Measurements from ENCODE around the gene RNH1.

RNH1 gene

GRCh38 chr11:535519-536454 is 28.7 kb upstream of the RNH1 start, which contains the start of gene HRAS:
Gene HRAS (minus strand): TSS chr11:535576.
- Histone ChIP-seq H3K4me2 (ENCODE audit: low read depth, low read length) (peak within 1 kb of the TSS; percentile 98), H3K79me2 (ENCODE audit: low read length) (peaks cover 18% of the 10 kb centered on the region), H3K27ac (ENCODE audit: low read length) (peak within 1 kb of the TSS; percentile 62; the same call in 1 of the 2 replicates), H3K9ac (ENCODE audit: low read length) (peak within 1 kb of the TSS; percentile 87), H3K27me3 (replicated peaks; ENCODE audit: insufficient read depth, low read length) (no peaks in the 10 kb centered on the region), H2AFZ (ENCODE audit: low read length) (peak within 1 kb of the TSS; percentile 80), H3K4me1 (ENCODE audit: low read length) (peaks cover 19% of the 10 kb centered on the region), H3F3A (ENCODE audit: insufficient read depth, low read length) (peaks cover 16% of the 10 kb centered on the region), H3K9me2 (replicated peaks; ENCODE audit: insufficient read depth, low read length) (no peaks in the 10 kb centered on the region), H3K4me3 (ENCODE audit: low read length) (peak within 1 kb of the TSS; percentile 83), H3K9me3 (replicated peaks; ENCODE audit: insufficient read depth, low read length) (no peaks in the 10 kb centered on the region), H4K20me1 (ENCODE audit: insufficient read depth, low read length) (no peaks in the 10 kb centered on the region), H3K36me3 (replicated peaks; ENCODE audit: insufficient read depth, low read length) (no peaks in the 10 kb centered on the region)
- peak; percentile 97 for DNase-seq
- TF ChIP-seq EZH2 (optimal IDR thresholded peaks at IDR 0.05; ENCODE audit: low read depth, low read length): no peak
- no peak for TF ChIP-seq EZH2phosphoT487 (IDR thresholded peaks at IDR 0.05; ENCODE audit: low read length)
- TF ChIP-seq CTCF (IDR thresholded peaks at IDR 0.05; ENCODE audit: low read length): no peak

GRCh38 chr11:535210-535518 is 28.1 kb upstream of the RNH1 start:
- Histone ChIP-seq H4K20me1 (ENCODE audit: insufficient read depth, low read length) (no peaks in the 10 kb centered on the region), H3K9me2 (replicated peaks; ENCODE audit: insufficient read depth, low read length) (no peaks in the 10 kb centered on the region), H3K79me2 (ENCODE audit: low read length) (peaks cover 18% of the 10 kb centered on the region), H2AFZ (ENCODE audit: low read length) (no peak overlapping the region), H3K4me2 (ENCODE audit: low read depth, low read length) (no peak overlapping the region), H3K4me1 (ENCODE audit: low read length) (peaks cover 19% of the 10 kb centered on the region), H3K27me3 (replicated peaks; ENCODE audit: insufficient read depth, low read length) (no peaks in the 10 kb centered on the region), H3K36me3 (replicated peaks; ENCODE audit: insufficient read depth, low read length) (no peaks in the 10 kb centered on the region), H3K27ac (ENCODE audit: low read length) (no peak overlapping the region; the same call in 1 of the 2 replicates), H3K4me3 (ENCODE audit: low read length) (peak overlapping the region; percentile 83; the same call in 1 of the 2 replicates), H3F3A (ENCODE audit: insufficient read depth, low read length) (peaks cover 16% of the 10 kb centered on the region), H3K9me3 (replicated peaks; ENCODE audit: insufficient read depth, low read length) (no peaks in the 10 kb centered on the region), H3K9ac (ENCODE audit: low read length) (no peak overlapping the region; the same call in 1 of the 2 replicates)
- no peak for TF ChIP-seq EZH2 (optimal IDR thresholded peaks at IDR 0.05; ENCODE audit: low read depth, low read length)
- no peak for TF ChIP-seq CTCF (IDR thresholded peaks at IDR 0.05; ENCODE audit: low read length)
- no peak for TF ChIP-seq EZH2phosphoT487 (IDR thresholded peaks at IDR 0.05; ENCODE audit: low read length)
- no peak for DNase-seq

- Histone ChIP-seq H3K9ac (ENCODE audit: low read length) (peak overlapping the region; percentile 87), H3K4me2 (ENCODE audit: low read depth, low read length) (peak overlapping the region; percentile 63), H3K4me1 (ENCODE audit: low read length) (peaks cover 19% of the 10 kb centered on the region)
These were observed 27.6 kb upstream of the RNH1 start for GRCh38 chr11:534396-535209.

More at GRCh38 chr11:534396-535209, 27.6 kb upstream of the RNH1 start:
- peak overlapping the region; percentile 62; the same call in 1 of the 2 replicates for H3K27ac ChIP-seq (ENCODE audit: low read length)
- TF ChIP-seq CTCF (IDR thresholded peaks at IDR 0.05; ENCODE audit: low read length) (0 out of 2 replicates have a peak, but pooled peaks have one; percentile 11), EZH2phosphoT487 (IDR thresholded peaks at IDR 0.05; ENCODE audit: low read length) (no peak), EZH2 (optimal IDR thresholded peaks at IDR 0.05; ENCODE audit: low read depth, low read length) (no peak)
- no peaks in the 10 kb centered on the region for H4K20me1 ChIP-seq (ENCODE audit: insufficient read depth, low read length)
- H3F3A ChIP-seq (ENCODE audit: insufficient read depth, low read length): peaks cover 16% of the 10 kb centered on the region
- H3K27me3 ChIP-seq (replicated peaks; ENCODE audit: insufficient read depth, low read length): no peaks in the 10 kb centered on the region
- H3K9me3 ChIP-seq (replicated peaks; ENCODE audit: insufficient read depth, low read length): no peaks in the 10 kb centered on the region
- peak overlapping the region; percentile 83 for H3K4me3 ChIP-seq (ENCODE audit: low read length)
- peak; percentile 82 for DNase-seq
- no peaks in the 10 kb centered on the region for H3K36me3 ChIP-seq (replicated peaks; ENCODE audit: insufficient read depth, low read length)
- H2AFZ ChIP-seq (ENCODE audit: low read length): peak overlapping the region; percentile 57
- H3K79me2 ChIP-seq (ENCODE audit: low read length): peaks cover 18% of the 10 kb centered on the region
- no peaks in the 10 kb centered on the region for H3K9me2 ChIP-seq (replicated peaks; ENCODE audit: insufficient read depth, low read length)
